Measurements from ENCODE around the gene RNF150. TPM values are rescaled to one million over a fixed set of nuclear protein-coding genes. Genes with fewer than 3 reads are reported as not detected.

Gene RNF150
- polyA plus RNA-seq, 1 experiment = 9.8 TPM

GRCh38 chr4:140940589-140940988, 192.7 kb downstream of the RNF150 start:
- Histone ChIP-seq H3K27me3 (ENCODE audit: control insufficient read depth, insufficient read depth, low read length) (no peaks in the 10 kb centered on the region), H3K4me3 (ENCODE audit: low read depth, low read length) (no peak overlapping the region), H3K27ac (ENCODE audit: low read depth, low read length) (no peak overlapping the region), H3K9me3 (ENCODE audit: control insufficient read depth, insufficient read depth, low read length) (no peaks in the 10 kb centered on the region)
- no peak for TF ChIP-seq CTCF (IDR thresholded peaks at IDR 0.05; ENCODE audit: low read depth, low read length)
- no peak for DNase-seq (ENCODE audit: low read depth, low spot score)
- ChIA-PET CTCF (interaction anchor here (4.2 kb wide), 1 partner anchor 194 kb away, joined by 20 read pairs; the partner anchor contains the start of gene RNF150), POLR2A (no interaction called here)

DNA sequence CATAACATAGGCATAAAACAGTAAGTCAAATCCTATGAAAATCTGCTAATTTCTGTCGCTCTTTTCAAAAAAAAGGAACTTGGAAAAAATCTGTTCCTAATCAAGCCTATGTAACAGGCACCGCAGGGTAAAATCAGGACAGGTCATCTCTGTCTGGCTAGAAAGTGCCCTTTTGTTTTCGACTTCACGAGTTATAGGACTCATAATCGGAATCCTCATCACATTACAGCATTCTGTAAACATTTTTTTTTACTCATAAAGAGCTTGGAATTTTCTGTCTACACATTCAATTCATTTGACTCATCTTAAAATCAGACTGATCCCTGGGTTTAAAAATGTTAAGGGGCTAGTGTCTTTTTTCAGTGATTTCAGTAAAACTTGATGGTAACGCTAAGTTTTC, 195.4 kb downstream of the RNF150 start:
- Histone ChIP-seq H3K27ac (ENCODE audit: low read depth, low read length) (no peak overlapping the region), H3K4me3 (ENCODE audit: low read depth, low read length) (no peak overlapping the region), H3K9me3 (ENCODE audit: control insufficient read depth, insufficient read depth, low read length) (no peaks in the 10 kb centered on the region), H3K27me3 (ENCODE audit: control insufficient read depth, insufficient read depth, low read length) (no peaks in the 10 kb centered on the region)
- no peak for DNase-seq (ENCODE audit: low read depth, low spot score)
- no peak for TF ChIP-seq CTCF (IDR thresholded peaks at IDR 0.05; ENCODE audit: low read depth, low read length)
- ChIA-PET CTCF (interaction anchor here (0.5 to 4.2 kb wide), 5 partner anchors 26 to 1335 kb away, joined by 3 to 20 read pairs (median 3); partner anchors contain the start of gene RNF150), POLR2A (no interaction called here)

DNA sequence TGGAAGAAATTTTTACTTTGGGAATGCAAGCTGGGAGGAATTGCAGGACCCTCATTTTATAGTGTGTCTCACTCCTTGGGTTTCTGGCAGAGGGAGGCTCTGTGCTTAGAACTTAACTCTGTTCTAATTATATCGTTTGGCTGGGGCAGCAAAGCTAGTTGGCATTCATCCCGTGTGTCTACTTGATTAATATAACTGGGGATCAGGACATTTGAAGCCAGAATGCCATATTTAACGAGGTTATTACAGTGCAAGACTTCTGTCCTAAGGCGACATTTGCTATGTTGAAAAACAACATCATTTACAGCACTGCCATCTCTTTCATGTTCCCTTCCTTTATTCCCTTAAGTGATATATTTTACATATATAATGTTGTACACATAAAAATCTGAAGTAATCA, 198.0 kb downstream of the RNF150 start:
- TF ChIP-seq CTCF (IDR thresholded peaks at IDR 0.05; ENCODE audit: low read depth, low read length) = no peak
- Histone ChIP-seq H3K9me3 (ENCODE audit: control insufficient read depth, insufficient read depth, low read length) (no peaks in the 10 kb centered on the region), H3K4me3 (ENCODE audit: low read depth, low read length) (no peak overlapping the region), H3K27me3 (ENCODE audit: control insufficient read depth, insufficient read depth, low read length) (no peaks in the 10 kb centered on the region), H3K27ac (ENCODE audit: low read depth, low read length) (no peak overlapping the region)
- POLR2A ChIA-PET = no interaction called here
- no peak for DNase-seq (ENCODE audit: low read depth, low spot score)
- CTCF ChIA-PET = interaction anchor here (1.0 kb wide), 1 partner anchor 74 kb away, joined by 3 read pairs; no protein-coding TSS in a partner anchor

- H3K27me3 ChIP-seq (ENCODE audit: control insufficient read depth, insufficient read depth, low read length) = no peaks in the 10 kb centered on the region
- no peak for TF ChIP-seq CTCF (IDR thresholded peaks at IDR 0.05; ENCODE audit: low read depth, low read length)
Measured at GRCh38 chr4:140932501-140933045, 200.7 kb downstream of the RNF150 start.

GRCh38 chr4:140931911-140932310, 201.4 kb downstream of the RNF150 start:
- TF ChIP-seq CTCF (IDR thresholded peaks at IDR 0.05; ENCODE audit: low read depth, low read length) = no peak
- ChIA-PET CTCF (no interaction called here), POLR2A (no interaction called here)
- Histone ChIP-seq H3K4me3 (ENCODE audit: low read depth, low read length) (no peak overlapping the region), H3K27ac (ENCODE audit: low read depth, low read length) (no peak overlapping the region), H3K9me3 (ENCODE audit: control insufficient read depth, insufficient read depth, low read length) (no peaks in the 10 kb centered on the region), H3K27me3 (ENCODE audit: control insufficient read depth, insufficient read depth, low read length) (no peaks in the 10 kb centered on the region)
- DNase-seq (ENCODE audit: low read depth, low spot score) = no peak

More at GRCh38 chr4:140932501-140933045, 200.7 kb downstream of the RNF150 start:
- ChIA-PET POLR2A (no interaction called here), CTCF (no interaction called here)
- H3K9me3 ChIP-seq (ENCODE audit: control insufficient read depth, insufficient read depth, low read length) = no peaks in the 10 kb centered on the region
- no peak for DNase-seq (ENCODE audit: low read depth, low spot score)
- H3K4me3 ChIP-seq (ENCODE audit: low read depth, low read length) = no peak overlapping the region
- no peak overlapping the region for H3K27ac ChIP-seq (ENCODE audit: low read depth, low read length)

Measured in AG04450 (cell line).